NCI-H82 treated with DMSO at 0.1 percent for 48 hours (cell line): ENCODE measurements around the gene ELMO1.

Source experiments
- DNase-seq: peaks from one replicate; lab custom pipeline; 2025; ENCODE audit not compliant: unreplicated experiment; lab: John Stamatoyannopoulos, UW

ELMO1 gene

GRCh38 chr7:36900988-36901710 is 547.5 kb downstream of the ELMO1 start:
- no peak for DNase-seq

- no peak for DNase-seq
These were observed 550.5 kb downstream of the ELMO1 start for GRCh38 chr7:36898186-36898585.

DNA sequence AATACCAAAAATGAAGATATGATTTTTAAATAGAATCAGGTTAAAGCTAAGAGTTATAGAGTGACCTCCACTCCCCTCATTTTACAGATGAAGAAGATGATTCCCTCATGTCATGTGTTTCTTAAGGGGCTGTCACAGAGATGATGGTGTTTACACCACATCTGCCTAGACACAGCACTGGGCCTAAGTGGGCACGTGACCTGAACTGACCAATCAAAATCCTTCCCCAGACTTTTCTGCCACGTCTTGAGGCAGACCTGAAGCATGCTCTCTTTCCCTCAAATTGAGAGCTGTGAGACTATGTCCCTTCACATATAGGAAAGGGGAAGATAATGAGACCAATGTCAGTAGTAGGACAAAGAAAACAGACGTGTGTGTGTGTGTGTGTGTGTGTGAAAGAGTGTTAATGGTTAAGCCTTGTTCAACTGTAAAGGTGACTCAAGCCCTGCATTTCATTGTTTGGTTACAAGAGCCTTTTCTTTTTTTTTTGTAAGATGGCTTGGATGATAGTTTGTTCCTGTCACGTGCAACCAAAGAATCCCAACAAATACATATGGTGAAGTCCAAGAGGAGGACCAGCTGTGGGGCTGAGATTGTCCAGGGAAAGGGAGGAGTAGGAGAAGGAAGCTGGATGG is 551.6 kb downstream of the ELMO1 start:
- no peak for DNase-seq

DNA sequence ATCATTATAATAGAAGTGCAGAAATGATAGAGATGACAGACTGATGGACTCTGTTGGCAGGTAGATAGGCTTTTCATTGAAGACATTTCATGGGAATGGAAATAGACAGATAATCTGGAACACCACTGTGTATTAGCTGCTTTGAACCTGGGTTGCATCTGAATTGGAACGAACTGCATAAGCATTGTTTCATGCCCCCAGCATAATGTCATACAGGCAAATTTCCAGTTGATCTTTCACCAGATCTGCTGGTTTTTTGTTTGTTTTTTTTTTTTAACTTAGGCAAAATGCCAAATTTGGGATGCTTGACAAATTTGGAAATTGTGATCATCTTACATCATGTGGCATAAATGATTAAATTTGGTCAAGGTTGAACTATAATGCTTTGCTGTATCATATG is 552.2 kb downstream of the ELMO1 start:
- no peak for DNase-seq

GRCh38 chr7:36895192-36895591 is 553.5 kb downstream of the ELMO1 start:
- DNase-seq, result no peak

DNA sequence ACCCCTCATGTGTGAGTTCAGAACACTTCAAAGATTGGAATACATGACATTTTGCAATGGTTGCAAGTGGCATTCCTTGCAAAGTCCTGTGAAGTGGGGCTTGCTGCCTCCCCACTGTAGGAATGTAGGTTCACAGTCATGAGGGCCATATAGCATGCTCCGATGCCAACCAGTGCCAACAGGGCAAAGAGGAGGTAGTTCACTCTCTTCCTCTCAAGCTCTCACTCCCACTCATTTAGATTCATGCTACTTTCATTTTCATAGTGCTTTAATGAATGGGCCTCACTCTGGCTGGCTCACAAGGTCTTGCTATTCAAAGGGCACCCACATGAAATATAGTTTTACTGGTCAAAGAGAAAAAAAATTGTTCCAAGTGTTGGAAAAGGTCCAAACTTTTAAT is 554.5 kb downstream of the ELMO1 start:
- DNase-seq, result no peak

DNA sequence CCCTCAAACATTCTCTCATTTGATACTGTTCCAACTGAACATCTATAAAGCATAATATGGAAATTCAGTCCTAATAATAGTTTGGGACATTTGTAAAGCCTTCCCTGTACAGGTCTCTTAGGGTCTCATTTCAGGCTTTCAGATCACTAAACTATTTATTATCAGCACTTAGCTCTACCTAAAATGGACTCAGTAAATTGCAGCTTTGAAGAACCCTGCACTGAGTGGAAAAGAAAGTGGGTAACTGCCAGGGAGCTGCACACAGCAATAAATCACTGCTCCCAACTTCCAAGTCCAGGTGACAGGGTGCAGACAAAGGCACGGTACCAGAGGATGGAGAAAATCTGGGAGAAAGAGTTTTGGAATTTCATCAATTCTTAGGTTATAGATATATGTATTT is 559.5 kb downstream of the ELMO1 start:
- DNase-seq, result no peak

GRCh38 chr7:36887969-36888368 is 560.7 kb downstream of the ELMO1 start:
- DNase-seq, result no peak

- DNase-seq, result no peak
These were observed 561.4 kb downstream of the ELMO1 start for GRCh38 chr7:36887233-36887632.

DNA sequence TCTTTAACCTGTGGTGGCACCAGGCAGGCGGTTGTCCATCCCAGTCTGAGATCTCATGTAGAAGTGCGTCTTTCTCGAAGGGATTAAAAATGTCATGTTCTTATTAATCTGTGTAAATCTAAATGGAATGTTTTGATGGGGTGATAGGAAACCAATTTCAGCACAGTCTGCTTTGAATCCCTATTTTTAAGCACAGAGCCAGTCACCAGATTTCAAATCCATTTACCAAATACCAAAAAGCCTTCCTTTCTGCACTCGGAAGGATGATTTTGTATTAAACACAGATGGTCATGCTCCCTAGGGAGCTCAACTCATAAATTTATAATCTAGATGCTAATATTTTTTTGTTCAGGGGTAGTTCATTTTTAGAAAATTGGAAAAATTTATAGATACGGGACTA is 563.8 kb downstream of the ELMO1 start:
- DNase-seq, result no peak

- no peak for DNase-seq
These were observed 564.3 kb downstream of the ELMO1 start for GRCh38 chr7:36884351-36884750.

DNA sequence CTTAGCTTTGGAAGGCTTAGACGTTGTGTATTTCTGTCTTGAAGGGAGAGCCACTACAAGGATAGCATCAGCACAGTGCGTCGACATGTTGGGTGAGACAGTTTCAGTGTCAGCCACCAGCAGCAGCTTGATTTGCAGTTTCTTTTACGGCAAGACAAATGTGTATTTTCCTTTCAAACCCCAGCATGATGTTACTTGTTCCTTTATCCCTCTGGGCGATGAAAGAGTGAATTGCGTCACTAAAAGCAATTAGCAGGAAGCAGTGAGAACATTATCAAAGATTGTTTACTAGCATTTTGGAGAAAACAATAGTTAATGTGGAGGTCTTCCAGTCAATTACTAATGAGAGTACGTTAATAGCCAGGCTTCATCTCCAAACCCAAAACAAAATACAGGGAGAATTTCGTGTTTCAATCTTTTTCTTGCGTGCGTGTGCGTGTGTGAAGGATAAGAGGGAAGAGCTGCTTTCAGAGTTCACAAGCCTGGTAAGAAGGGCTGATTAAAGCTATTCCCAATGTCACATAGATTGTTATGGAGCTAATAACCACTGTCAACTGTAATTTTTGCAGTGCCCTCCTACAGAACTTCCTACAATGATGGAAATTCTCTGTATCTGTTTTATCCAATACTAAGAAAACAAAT is 567.3 kb downstream of the ELMO1 start:
- no peak for DNase-seq

DNA sequence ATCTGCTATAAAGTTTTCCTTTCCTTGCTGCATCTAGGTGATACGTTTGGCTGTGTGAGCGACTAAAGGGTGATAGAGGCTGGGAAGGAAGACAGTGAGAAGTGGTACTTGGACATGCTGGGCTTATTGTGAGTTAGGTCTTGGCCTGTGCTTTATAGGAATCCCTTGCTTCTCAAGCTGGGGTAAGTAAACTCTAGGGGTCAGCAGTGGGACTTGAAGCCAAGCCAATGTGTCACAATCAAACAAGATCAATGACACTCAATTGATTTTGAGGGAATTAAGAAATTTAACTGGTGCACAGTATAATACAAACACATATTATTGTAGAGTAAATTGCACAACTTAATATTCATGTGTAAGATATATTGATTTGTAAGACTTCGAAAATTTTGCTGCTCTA is 568.6 kb downstream of the ELMO1 start:
- no peak for DNase-seq

GRCh38 chr7:36879021-36879420 is 569.6 kb downstream of the ELMO1 start:
- DNase-seq, result no peak

DNA sequence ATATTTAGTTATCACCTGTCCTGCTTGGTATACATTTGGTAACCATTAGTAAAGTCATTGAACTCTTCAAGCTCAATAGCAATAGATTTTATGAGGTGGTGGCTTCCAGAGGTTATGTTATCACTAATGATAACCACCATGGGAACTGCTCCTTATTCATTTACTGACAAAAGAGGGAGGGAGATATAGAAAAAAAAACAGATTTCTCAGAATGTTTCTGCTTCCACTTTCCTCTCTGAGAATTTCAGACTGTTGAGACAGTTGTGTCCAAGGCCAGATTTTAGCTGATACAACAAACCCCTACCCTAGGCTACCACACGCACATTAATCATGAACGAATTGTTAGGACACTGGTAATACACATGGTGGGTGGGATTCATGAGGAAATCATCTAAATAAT is 570.4 kb downstream of the ELMO1 start:
- no peak for DNase-seq

DNA sequence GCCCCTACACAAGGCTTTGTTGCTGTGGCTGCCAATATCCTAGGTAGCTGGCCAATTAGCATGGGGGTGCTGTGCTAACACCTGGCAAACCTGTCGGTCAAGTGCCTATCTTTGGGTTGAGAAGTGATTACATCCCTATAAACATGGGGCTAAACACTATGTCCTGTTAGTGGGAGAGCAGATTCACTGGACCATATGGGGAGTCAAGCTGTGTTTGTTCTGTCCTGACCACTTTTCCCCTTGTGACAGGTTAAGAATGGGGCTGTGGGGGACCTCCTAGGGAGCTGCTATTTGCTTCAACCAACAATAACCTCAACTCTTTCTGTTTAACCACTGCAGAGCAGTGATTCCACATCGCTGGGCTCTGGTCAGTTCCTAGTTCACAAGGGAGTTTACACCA is 572.9 kb downstream of the ELMO1 start:
- no peak for DNase-seq

DNA sequence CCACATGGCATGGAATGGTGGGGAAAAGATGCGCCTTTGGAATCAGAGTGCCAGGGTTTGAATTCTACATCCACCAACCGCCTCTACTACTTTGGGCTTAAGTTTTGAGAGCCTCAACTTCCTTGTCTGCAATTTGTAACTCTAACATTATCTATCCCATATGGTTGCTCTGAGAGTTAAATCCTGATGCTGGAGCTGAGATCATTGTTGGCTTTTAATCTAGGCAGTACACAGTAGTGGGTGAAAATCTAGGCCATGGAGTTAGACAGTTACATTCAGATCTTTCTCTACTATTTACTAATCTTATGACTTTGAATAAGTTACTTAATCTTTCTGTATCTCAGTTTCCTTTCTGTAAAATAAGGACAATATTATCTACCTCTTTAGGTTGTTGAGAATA is 574.6 kb downstream of the ELMO1 start:
- DNase-seq, result no peak

DNA sequence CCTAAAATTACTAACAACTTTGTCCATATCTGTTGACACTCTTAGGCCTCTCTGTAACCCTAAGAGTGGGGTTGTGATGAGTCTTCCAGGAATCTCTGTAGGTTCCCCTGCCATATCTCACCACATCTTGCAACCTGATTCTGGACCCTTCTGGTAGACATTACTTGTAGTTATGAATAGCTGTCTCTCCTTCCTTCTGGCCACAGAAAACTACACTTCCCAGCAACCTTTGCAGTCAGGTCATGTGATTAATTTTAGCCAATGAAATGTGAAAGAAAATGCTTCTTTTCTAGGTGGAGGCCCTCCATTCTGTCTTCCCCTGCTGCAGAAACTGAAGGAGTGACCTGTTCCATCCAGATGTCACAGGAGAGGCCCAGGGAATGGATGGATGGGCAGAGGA is 576.8 kb downstream of the ELMO1 start:
- no peak for DNase-seq

DNA sequence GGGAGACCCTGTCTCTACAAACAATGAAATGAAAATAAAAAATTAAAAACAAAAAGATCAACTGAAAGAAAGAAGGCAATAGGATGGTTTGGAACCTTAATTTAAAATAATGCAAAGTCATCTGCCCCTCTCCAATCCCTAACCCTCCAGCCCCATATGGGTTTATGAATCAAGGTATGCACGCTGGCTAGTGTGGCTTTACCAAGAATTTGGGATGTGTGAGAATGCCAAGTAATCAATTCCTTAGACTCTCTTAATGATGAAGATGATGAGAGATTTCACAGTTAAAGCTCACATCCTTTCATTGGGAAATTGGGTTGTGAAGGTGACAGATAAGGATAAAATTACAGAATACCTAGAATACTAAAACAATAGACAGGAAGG is 577.3 kb downstream of the ELMO1 start:
- DNase-seq, result no peak

- DNase-seq, result no peak
These were observed 577.9 kb downstream of the ELMO1 start for GRCh38 chr7:36870625-36871354.

- DNase-seq, result no peak
These were observed 579.8 kb downstream of the ELMO1 start for GRCh38 chr7:36868727-36869411.
